ENCODE measurements around the gene PPARA. TPM values are rescaled to one million over a fixed set of nuclear protein-coding genes. Genes with fewer than 3 reads are reported as not detected.

Gene PPARA
- polyA plus RNA-seq, 1 of the 3 experiments (the other 2 are of a cell fraction), result 4.5 TPM

- Histone ChIP-seq H3K9me3 (no peaks in the 10 kb centered on the region), H3K27ac (ENCODE audit: low read depth in 2 of 2, low read length in 1 of 2) (no peak overlapping the region), H4K20me1 (ENCODE audit: insufficient read depth) (no peaks in the 10 kb centered on the region), H3K9me2 (no peaks in the 10 kb centered on the region), H3K4me1 (ENCODE audit: control insufficient read depth in 1 of 2, insufficient read depth in 2 of 2, low read depth in 1 of 2, low read length in 1 of 2) (no peaks in the 10 kb centered on the region), H3K27me3 (ENCODE audit: insufficient read depth) (no peaks in the 10 kb centered on the region), H3K4me2 (no peak overlapping the region), H3K36me3 (replicated peaks in 1 of 2; ENCODE audit: control insufficient read depth in 1 of 2, insufficient read depth in 2 of 2, low read length in 1 of 2) (peaks cover 0 to 6% of the 10 kb centered on the region in 2 experiments), H2AFZ (ENCODE audit: low read depth) (no peak overlapping the region), H3K9ac (no peak overlapping the region), H3F3A (replicated peaks; ENCODE audit: insufficient read depth) (no peaks in the 10 kb centered on the region), H3K4me3 (ENCODE audit: low read depth in 2 of 2, low read length in 1 of 2) (no peak overlapping the region), H3K79me2 (ENCODE audit: insufficient read depth) (no peaks in the 10 kb centered on the region)
- POLR2A ChIA-PET, result no interaction called here
- CTCF ChIA-PET, result no interaction called here
- no peak for DNase-seq
- no peak for TF ChIP-seq SIN3A (IDR thresholded peaks at IDR 0.05; ENCODE audit: borderline replicate concordance, low read depth, low read length)
- TF ChIP-seq TCF12 (IDR thresholded peaks at IDR 0.05), result no peak
- no peak for TF ChIP-seq RFX5 (IDR thresholded peaks at IDR 0.05; ENCODE audit: low read length)
- TF ChIP-seq ZBTB33 (IDR thresholded peaks at IDR 0.05; ENCODE audit: borderline replicate concordance, low read depth), result no peak
- no peak for TF ChIP-seq IRF3 (IDR thresholded peaks at IDR 0.05; ENCODE audit: low read depth, low read length)
- no peak for TF ChIP-seq FOXM1 (IDR thresholded peaks at IDR 0.05; ENCODE audit: low read depth)
- no peak for TF ChIP-seq EP300 (IDR thresholded peaks at IDR 0.05; ENCODE audit: borderline replicate concordance in 1 of 2, low read depth in 1 of 2, low read length in 1 of 2)
- TF ChIP-seq TEAD4 (IDR thresholded peaks at IDR 0.05; ENCODE audit: borderline replicate concordance, insufficient read depth), result no peak
- no peak for TF ChIP-seq CTCF (IDR thresholded peaks at IDR 0.05)
- TF ChIP-seq NFIC (IDR thresholded peaks at IDR 0.05; ENCODE audit: borderline replicate concordance), result no peak
- TF ChIP-seq TAF1 (IDR thresholded peaks at IDR 0.05; ENCODE audit: borderline replicate concordance, low read depth, low read length), result no peak
- no peak for TF ChIP-seq USF2 (IDR thresholded peaks at IDR 0.05; ENCODE audit: borderline replicate concordance, low read depth, low read length)
- TF ChIP-seq NRF1 (IDR thresholded peaks at IDR 0.05; ENCODE audit: low read depth, low read length), result no peak
- TF ChIP-seq GATA2 (CRISPR knock-in tag; IDR thresholded peaks at IDR 0.05), result no peak
- TF ChIP-seq MEF2A (IDR thresholded peaks at IDR 0.05; ENCODE audit: borderline replicate concordance, low read depth), result no peak
- WGBS (ENCODE audit: low lambda C conversion rate), result 93% methylated on average over 3 of the region's 3 CpGs
Observed at GRCh38 chr22:46187862-46188261, 37.5 kb downstream of the PPARA start.
